Gastroesophageal sphincter (tissue), 4 donors: ENCODE data around the gene RAPGEF3. TPM values are rescaled to one million over a fixed set of nuclear protein-coding genes. Genes with fewer than 3 reads are reported as not detected.

ENCODE experiments used
- ATAC-seq: fragments of 150-250 bp; one replicate; pipeline ENCODE4 v1.9.1; 2016; ENCODE audit warnings: mild to moderate bottlenecking, moderate library complexity
- H3K27ac ChIP-seq, 4 donors: fragments of 200-600 bp; sonication (generic) in 3 of 4; 1 replicate in 3 of 4; 2 replicates in 1 of 4; pipeline ENCODE4 v1.5.1; 2016 to 2019
- H3K27me3 ChIP-seq: fragments of 200-600 bp; sonication (generic); one replicate; pipeline ENCODE4 v1.5.1; 2019
- H3K36me3 ChIP-seq, 2 donors: fragments of 200-600 bp; sonication (generic); one replicate each; pipeline ENCODE4 v1.5.1; 2019; ENCODE audit warnings: control low read depth in 1 of 2
- H3K4me1 ChIP-seq, 3 donors: fragments of 200-600 bp; sonication (generic); 1 replicate in 2 of 3; 2 replicates in 1 of 3; pipeline ENCODE4 v1.5.1; 2016 to 2019; ENCODE audit warnings: control low read depth in 2 of 3
- H3K4me3 ChIP-seq, 2 donors: fragments of 200-600 bp; sonication (generic); one replicate each; pipeline ENCODE4 v1.5.1; 2019; ENCODE audit warnings: mild to moderate bottlenecking in 1 of 2, moderate library complexity in 1 of 2
- H3K9me3 ChIP-seq, 3 donors: fragments of 200-600 bp; sonication (generic); one replicate each; pipeline ENCODE4 v1.5.1; 2017 to 2019; ENCODE audit warnings: control low read depth in 2 of 3
- CTCF ChIP-seq, 4 experiments: fragments of 200-600 bp in 2 of 4; fragments of 450-650 bp in 2 of 4; sonication (generic) in 1 of 4; IDR thresholded peaks; one replicate each; pipeline ENCODE4 v1.5.1; 2017 to 2019; ENCODE audit warnings: antibody characterized with exemption in 4 of 4, mild to moderate bottlenecking in 2 of 4, moderate library complexity in 2 of 4
- EP300 ChIP-seq: sonication (generic); formaldehyde crosslinking; IDR thresholded peaks from one replicate; pipeline ENCODE4 v1.6.1; 2017; ENCODE audit warnings: antibody characterized with exemption, mild to moderate bottlenecking
- POLR2A ChIP-seq, 2 donors: fragments of 450-650 bp; IDR thresholded peaks; one replicate each; pipeline ENCODE4 v1.6.1; 2017; ENCODE audit warnings: antibody characterized with exemption in 2 of 2, mild to moderate bottlenecking in 2 of 2, moderate library complexity in 1 of 2
- POLR2AphosphoS5 ChIP-seq: sonication (generic); formaldehyde crosslinking; IDR thresholded peaks from one replicate; pipeline ENCODE4 v1.6.1; 2017; ENCODE audit warnings: antibody characterized with exemption
- WGBS, 2 donors: methylation state at CpG; one replicate each; pipeline ENCODE4 v1.1.5; 2018; ENCODE audit warnings: low coverage in 1 of 2; 5-methylcytosine and 5-hydroxymethylcytosine counted together
- total RNA-seq, 4 donors: library from RNA; depleted of rRNA; stranded (reverse); fragments of >200 nt; gene quantifications; one replicate each; pipeline ENCODE4 v1.1.0, GENCODE V29; 2016

Gene RAPGEF3
- total RNA-seq, 4 donors from 2014 or later = 19.3 to 56.8 (median 25.5) TPM

DNA sequence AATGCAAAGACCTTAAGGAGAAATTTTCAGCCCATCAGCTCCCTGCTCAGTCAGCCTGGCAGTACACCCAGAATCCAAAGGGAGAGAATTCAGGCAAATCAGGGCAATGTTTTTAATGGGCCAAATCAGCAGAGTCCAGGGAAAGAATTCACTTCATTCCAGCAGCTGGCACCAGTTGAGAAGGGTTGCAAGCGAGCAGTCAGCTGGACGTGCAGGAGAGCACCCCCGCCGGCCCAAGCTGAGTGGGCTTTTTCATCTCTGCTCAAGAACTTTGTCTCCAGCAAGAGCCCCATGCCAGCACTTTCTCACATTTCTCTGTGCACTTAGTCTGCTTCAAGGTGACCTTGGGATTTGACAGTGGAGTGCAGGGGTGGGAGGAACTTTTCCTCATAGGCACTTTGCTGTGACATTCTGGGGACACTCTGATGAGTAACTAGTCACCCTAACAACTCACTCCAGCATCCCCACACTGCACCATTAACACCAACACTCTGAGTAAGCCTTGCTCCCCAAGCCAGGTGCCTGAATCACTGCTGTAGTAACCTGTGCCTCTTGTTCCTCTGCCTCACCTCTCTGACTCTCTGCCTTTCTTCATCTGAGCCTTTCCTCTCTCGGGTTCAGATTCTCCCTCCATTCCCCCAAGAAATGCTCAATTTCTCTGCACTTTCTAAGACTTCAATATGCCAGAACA is 35.6 kb downstream of the RAPGEF3 start:
- Histone ChIP-seq H3K36me3 (peaks cover 0 to 15% of the 10 kb centered on the region in 2 donors), H3K27ac (no peak overlapping the region), H3K27me3 (no peaks in the 10 kb centered on the region), H3K4me1 (peaks cover 1 to 22% (median 4%) of the 10 kb centered on the region in 3 donors), H3K4me3 (no peak overlapping the region), H3K9me3 (no peaks in the 10 kb centered on the region)
- ATAC-seq = no peak
- 39 to 55% methylated on average over 4 to 5 of the region's 5 CpGs for WGBS, 2 donors
- no peak for TF ChIP-seq CTCF (IDR thresholded peaks at IDR 0.05)
- TF ChIP-seq POLR2AphosphoS5 = no peak
- no peak for TF ChIP-seq POLR2A (IDR thresholded peaks at IDR 0.05)
- no peak for TF ChIP-seq EP300

DNA sequence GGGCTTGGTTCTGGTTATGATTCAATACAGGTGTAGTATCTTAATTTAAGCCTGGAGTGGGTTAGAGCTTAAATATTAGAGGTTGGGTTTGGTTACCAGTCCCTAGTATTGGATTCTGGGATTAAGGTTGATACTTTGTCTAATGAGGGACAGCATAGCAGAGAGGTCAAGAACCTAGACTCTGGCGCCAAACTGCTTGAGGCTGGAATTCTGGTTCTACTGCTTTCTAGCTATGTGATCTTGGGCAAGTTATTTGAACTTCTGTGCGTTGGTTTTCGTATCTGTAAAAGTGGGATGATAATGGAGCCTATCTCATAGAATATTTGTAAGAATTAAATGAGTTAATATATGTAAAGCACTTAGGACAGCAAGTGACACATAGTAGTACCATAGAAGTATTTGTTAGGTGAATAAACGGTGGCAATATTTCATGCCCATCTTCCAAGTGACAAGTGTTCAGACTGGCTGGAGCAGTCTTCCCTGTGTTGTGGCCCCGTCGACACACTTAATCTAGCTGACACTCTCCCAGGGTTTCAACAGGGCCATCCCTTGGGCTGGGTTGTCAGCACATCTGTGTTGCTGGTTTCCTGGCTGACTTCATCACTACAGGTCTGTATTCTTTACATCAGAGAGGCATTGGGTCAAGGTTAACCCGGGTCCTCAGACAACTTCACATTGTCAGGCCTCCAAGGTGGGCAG is 36.4 kb downstream of the RAPGEF3 start:
- 90 to 97% methylated on average over 6 to 7 of the region's 7 CpGs for WGBS, 2 donors

DNA sequence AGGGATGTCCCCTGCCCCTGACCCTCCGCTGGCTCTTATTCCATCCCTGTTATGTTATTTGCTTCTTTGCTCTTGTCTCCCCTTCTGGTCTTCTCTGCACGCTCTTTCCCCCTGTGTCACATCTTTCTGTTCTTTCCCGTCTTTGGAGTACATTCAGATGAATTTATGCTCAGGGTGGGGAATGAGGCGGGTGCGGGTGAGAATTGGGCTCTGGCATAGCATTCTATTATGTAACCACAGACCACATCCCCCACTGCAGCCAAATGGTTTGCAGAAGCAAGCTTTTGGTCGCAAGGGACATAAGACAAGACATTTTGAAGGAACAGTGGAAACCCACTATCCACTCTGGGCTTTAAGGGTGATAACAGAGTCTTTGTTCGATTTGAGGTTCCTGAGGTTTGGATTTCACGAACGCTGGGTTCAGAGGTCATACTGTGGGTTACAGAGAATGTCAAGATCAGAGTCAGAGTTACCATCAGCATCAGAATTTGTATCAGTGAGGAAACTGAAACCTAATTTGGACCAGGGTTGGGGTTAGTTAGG is 37.2 kb downstream of the RAPGEF3 start:
- Histone ChIP-seq H3K4me1 (peaks cover 8 to 37% (median 18%) of the 10 kb centered on the region in 3 donors), H3K27me3 (no peaks in the 10 kb centered on the region), H3K27ac (no peak overlapping the region), H3K36me3 (peaks cover 0 to 15% of the 10 kb centered on the region in 2 donors), H3K4me3 (no peak overlapping the region), H3K9me3 (no peaks in the 10 kb centered on the region)
- no peak for ATAC-seq
- 80 to 86% methylated on average over 3 to 9 of the region's 9 CpGs for WGBS, 2 donors
- TF ChIP-seq POLR2A (IDR thresholded peaks at IDR 0.05) = no peak
- no peak for TF ChIP-seq EP300
- TF ChIP-seq CTCF (IDR thresholded peaks at IDR 0.05) = no peak
- TF ChIP-seq POLR2AphosphoS5 = no peak

More for the DNA sequence above, 36.4 kb downstream of the RAPGEF3 start:
- H3K27me3 ChIP-seq = no peaks in the 10 kb centered on the region
- no peak for ATAC-seq
- H3K27ac ChIP-seq = no peak overlapping the region
- no peak overlapping the region for H3K4me3 ChIP-seq
- TF ChIP-seq POLR2AphosphoS5 (no peak), CTCF (IDR thresholded peaks at IDR 0.05) (no peak), EP300 (no peak), POLR2A (IDR thresholded peaks at IDR 0.05) (no peak)
- peaks cover 0 to 15% of the 10 kb centered on the region in 2 donors for H3K36me3 ChIP-seq
- no peaks in the 10 kb centered on the region for H3K9me3 ChIP-seq
- peaks cover 4 to 30% (median 10%) of the 10 kb centered on the region in 3 donors for H3K4me1 ChIP-seq

DNA sequence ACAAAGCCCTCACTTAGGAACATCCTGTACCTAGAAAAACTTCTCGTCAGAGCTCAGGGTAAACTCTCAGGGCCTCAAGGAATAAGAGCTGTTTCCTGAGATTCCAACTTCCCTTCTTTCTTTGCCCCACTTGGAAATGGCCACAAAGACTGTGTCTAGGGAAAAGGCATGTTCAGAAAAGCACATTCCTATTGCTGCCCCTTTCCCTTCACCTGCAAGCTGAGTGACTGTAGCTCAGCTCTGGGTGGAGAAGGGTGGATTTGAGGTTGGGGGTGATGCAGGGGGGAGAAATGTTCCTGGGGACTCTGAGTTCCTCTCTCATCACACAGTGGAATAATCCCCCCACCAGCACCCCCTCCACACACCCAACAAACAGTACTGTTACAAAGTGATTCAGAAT is 40.1 kb downstream of the RAPGEF3 start:
- no peak for ATAC-seq
- H3K9me3 ChIP-seq = no peaks in the 10 kb centered on the region
- WGBS, 2 donors = 40 to 63% methylated on average over 1 of the region's 1 CpG

DNA sequence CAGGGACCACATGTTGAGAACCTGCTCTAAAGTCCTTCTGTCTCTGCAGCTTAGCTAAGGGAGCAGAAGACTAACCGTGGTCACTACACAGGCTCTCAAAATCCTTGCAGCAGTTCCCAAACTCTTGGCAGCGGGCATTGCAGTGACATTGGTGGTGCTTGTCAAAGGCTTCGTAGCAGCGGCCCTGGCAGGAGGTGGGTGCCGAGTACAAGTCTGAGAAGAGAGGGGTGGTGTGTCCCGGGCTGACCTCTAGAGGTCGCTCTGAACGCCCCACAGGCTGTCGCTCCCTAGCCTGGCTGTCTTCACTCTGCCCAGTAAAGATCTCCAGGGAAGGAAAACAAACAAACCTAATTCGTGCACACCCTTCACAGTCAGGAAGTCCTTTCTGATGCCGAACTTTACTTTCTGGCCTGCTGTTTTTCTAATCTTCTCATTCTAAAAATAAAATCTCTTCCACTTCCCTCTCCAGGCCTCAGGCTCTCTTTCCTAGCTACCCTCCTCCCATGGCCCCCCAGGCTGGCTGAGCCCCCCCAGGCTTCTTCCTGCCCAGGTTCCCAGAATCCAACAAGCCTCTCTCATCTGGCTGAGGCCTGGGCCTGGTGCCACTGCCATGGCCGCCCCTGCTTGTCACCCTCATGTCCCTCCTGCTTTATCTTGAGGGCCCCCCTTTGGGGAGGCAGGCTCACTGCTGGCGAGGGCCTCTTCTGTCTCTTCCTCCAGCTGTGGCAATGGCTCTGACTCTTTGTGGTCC is 41.1 kb downstream of the RAPGEF3 start:
- Histone ChIP-seq H3K27me3 (no peaks in the 10 kb centered on the region), H3K4me3 (no peak overlapping the region), H3K27ac (peak overlapping the region; percentile 69 to 86 (median 84)), H3K4me1 (peaks cover 8 to 56% (median 32%) of the 10 kb centered on the region in 3 donors), H3K36me3 (peaks cover 0 to 12% of the 10 kb centered on the region in 2 donors), H3K9me3 (no peaks in the 10 kb centered on the region)
- peak; percentile 86 for ATAC-seq
- 7 to 9% methylated on average over 8 to 13 of the region's 13 CpGs for WGBS, 2 donors
- TF ChIP-seq EP300 = no peak
- peak; percentile 38 to 88 (median 64) for TF ChIP-seq CTCF (IDR thresholded peaks at IDR 0.05)
- TF ChIP-seq POLR2AphosphoS5 = peak; percentile 58
- TF ChIP-seq POLR2A (IDR thresholded peaks at IDR 0.05) = no peak

More for the DNA sequence above, 40.1 kb downstream of the RAPGEF3 start:
- no peak overlapping the region for H3K4me3 ChIP-seq
- H3K36me3 ChIP-seq = peaks cover 0 to 15% of the 10 kb centered on the region in 2 donors
- H3K4me1 ChIP-seq = peaks cover 8 to 63% (median 32%) of the 10 kb centered on the region in 3 donors
- no peaks in the 10 kb centered on the region for H3K27me3 ChIP-seq
- TF ChIP-seq POLR2AphosphoS5 = peak; percentile 58
- no peak for TF ChIP-seq EP300
- no peak for TF ChIP-seq POLR2A (IDR thresholded peaks at IDR 0.05)
- H3K27ac ChIP-seq = peak overlapping the region; percentile 69 to 86 (median 84)
